Subcutaneous adipose tissue (tissue), 4 donors: Measurements from ENCODE around the gene NDUFA9. TPM values are rescaled to one million over a fixed set of nuclear protein-coding genes. Genes with fewer than 3 reads are reported as not detected.

Experiments
- CTCF ChIP-seq: fragments of 450-650 bp; IDR thresholded peaks from one replicate; pipeline ENCODE4 v1.5.1; 2016; ENCODE audit warnings: low read depth, mild to moderate bottlenecking, control low read depth, antibody characterized with exemption, moderate library complexity
- total RNA-seq, 4 donors: library from RNA; depleted of rRNA; stranded (reverse); fragments of >200 nt; gene quantifications; one replicate each; pipeline ENCODE4 v1.1.0, GENCODE V29; 2016

Gene NDUFA9
- total RNA-seq, 4 donors from 2014 or later = 14.8 to 34.4 (median 24.3) TPM

GRCh38 chr12:4615667-4616066, 33.2 kb upstream of the NDUFA9 start:
- TF ChIP-seq CTCF = no peak

- TF ChIP-seq CTCF = no peak
Observed at GRCh38 chr12:4621511-4621910, 27.4 kb upstream of the NDUFA9 start.

GRCh38 chr12:4626543-4626942, 22.4 kb upstream of the NDUFA9 start:
- TF ChIP-seq CTCF = no peak

- TF ChIP-seq CTCF = no peak
Observed at GRCh38 chr12:4628406-4628805, 20.5 kb upstream of the NDUFA9 start.

GRCh38 chr12:4630262-4630661, 18.7 kb upstream of the NDUFA9 start:
- no peak for TF ChIP-seq CTCF

GRCh38 chr12:4643747-4644146, 5.2 kb upstream of the NDUFA9 start:
- no peak for TF ChIP-seq CTCF

- TF ChIP-seq CTCF = no peak
Observed at GRCh38 chr12:4645023-4645422, 3.9 kb upstream of the NDUFA9 start.

GRCh38 chr12:4648104-4648500, 812 bp upstream of the NDUFA9 start:
- no peak for TF ChIP-seq CTCF
